GM12878 (cell line): ENCODE measurements around the gene MLXIP.

Experiments
- E2F4 ChIP-seq: IDR thresholded peaks from 2 replicates; pipeline ENCODE4 v1.6.1; 2012; ENCODE audit warnings: low read depth, low read length, improper control_type of control experiment
- HCFC1 ChIP-seq: fragments of 150-350 bp; IDR thresholded peaks from 2 replicates; pipeline ENCODE4 v1.6.1; 2014; ENCODE audit warnings: low read length
- IRF3 ChIP-seq: fragments of 450-650 bp; IDR thresholded peaks from 2 replicates; pipeline ENCODE4 v1.6.1; 2014; ENCODE audit warnings: mild to moderate bottlenecking
- LARP7 ChIP-seq: fragments of 450-650 bp; IDR thresholded peaks from 2 replicates; pipeline ENCODE4 v1.6.1; 2017; ENCODE audit warnings: mild to moderate bottlenecking
- TF ChIP-seq, protein P1 (sequence below), 3 experiments: IDR thresholded peaks in 2 of 3; conservative IDR thresholded peaks in 1 of 3; 2 replicates each; pipeline ENCODE4 v1.5.1; 2011; ENCODE audit warnings: low read depth in 3 of 3, low read length in 3 of 3, mild to moderate bottlenecking in 3 of 3, control low read depth in 2 of 3, moderate library complexity in 2 of 3, inconsistent platforms in 1 of 3, mixed read lengths in 1 of 3; ENCODE audit not compliant: control insufficient read depth in 2 of 3, insufficient read depth in 1 of 3; ENCODE audit errors: extremely low read depth in 1 of 3

DNA sequence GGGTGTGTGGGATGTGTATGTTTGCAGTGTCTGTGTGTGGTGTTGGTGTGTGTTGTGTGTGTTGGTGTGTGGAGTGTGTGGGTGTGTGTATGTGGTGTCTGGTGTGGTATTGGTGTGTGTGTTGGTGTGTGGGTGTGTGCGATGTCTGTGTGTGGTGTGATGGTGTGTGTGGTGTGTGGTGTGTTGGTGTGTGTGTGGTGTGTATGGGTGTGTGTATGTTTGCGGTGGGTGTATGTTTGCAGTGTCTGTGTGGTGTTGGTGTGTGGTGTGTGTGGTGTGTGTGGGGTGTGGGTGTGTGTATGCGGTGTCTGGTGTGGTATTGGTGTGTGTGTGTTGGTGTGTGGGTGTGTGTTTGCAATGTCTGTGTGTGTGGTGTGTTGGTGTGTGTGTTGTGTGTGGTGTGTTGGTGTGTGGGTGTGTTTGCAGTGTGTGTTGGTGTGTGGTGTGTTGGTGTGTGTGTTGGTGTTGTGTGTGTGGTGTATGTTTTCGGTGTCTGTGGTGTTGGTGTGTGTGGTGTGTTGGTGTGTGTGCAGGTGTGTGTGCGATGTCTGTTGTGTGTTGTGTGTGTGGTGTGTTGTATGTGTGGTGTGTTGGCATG is 15.7 kb downstream of the MLXIP start:
- TF ChIP-seq E2F4: no peak
- no peak for TF ChIP-seq HCFC1
- TF ChIP-seq IRF3: no peak
- no peak for TF ChIP-seq LARP7
- TF ChIP-seq, protein P1, sequence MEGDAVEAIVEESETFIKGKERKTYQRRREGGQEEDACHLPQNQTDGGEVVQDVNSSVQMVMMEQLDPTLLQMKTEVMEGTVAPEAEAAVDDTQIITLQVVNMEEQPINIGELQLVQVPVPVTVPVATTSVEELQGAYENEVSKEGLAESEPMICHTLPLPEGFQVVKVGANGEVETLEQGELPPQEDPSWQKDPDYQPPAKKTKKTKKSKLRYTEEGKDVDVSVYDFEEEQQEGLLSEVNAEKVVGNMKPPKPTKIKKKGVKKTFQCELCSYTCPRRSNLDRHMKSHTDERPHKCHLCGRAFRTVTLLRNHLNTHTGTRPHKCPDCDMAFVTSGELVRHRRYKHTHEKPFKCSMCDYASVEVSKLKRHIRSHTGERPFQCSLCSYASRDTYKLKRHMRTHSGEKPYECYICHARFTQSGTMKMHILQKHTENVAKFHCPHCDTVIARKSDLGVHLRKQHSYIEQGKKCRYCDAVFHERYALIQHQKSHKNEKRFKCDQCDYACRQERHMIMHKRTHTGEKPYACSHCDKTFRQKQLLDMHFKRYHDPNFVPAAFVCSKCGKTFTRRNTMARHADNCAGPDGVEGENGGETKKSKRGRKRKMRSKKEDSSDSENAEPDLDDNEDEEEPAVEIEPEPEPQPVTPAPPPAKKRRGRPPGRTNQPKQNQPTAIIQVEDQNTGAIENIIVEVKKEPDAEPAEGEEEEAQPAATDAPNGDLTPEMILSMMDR (IDR thresholded peaks at IDR 0.05 in 2 of 3, conservative IDR thresholded peaks at IDR 0.05 in 1 of 3; ENCODE audit: control insufficient read depth in 2 of 3, extremely low read depth in 1 of 3, insufficient read depth in 1 of 3, low read depth in 3 of 3, low read length in 3 of 3): no peak
